HG03108 (cell line): ENCODE measurements around the gene ITGA1.

Experiments
- ATAC-seq: cut with Tn5 transposase; IDR thresholded peaks from one replicate; pipeline ENCODE4 v1.9.1; 2021; ENCODE audit warnings: moderate library complexity; ENCODE audit not compliant: unreplicated experiment

Gene ITGA1

DNA sequence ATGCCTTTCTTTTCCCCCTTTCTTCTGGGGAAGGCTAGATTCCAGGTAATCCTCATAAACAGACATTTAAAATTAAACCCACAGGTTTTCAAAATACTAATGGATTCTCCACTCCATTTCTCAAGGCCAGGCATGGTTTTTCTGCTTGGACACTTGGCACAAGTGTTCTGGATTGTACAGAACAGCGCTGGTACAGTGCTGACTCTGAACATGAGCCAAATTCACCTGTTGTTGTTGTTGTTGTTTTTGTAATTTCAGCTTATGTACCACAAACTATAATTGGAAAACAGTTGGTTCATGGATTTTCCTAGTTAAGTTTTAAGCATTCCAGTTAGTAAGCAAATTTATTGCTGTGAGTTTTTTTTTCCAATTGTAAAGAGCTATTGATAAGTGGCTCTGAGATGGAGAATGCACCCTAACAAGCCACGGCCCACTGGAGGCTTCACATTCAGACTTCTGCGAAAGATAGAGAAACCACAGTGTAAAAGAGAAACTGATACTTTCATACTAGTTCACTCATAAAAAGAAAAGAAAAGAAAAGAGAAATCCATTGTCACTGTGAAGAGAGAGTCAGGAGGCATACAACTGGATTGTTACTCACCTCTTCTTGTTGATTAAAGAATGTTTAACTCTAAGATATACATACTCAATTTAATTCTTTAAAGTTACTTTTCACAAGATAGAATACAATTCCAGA lies 16.2 kb upstream of the ITGA1 start:
- peak; percentile 95 for ATAC-seq

DNA sequence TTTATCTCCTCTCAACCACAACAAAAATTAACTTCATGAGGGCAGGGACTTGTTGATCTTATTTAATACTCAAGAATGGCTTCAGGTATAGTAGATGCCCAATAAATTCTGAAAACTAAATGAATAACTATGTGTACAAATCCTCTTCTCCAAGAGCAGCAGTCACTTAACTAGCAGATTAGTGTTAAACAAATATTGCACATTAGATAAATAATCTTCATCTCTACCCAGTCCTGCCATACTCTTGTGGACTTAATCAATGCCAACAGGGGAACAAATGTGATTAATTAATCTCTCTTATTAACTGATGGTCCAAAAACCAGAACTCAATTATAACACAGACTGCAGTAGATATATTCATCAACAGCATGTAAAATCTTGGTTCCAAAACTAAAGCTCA lies 15.0 kb upstream of the ITGA1 start:
- no peak for ATAC-seq

DNA sequence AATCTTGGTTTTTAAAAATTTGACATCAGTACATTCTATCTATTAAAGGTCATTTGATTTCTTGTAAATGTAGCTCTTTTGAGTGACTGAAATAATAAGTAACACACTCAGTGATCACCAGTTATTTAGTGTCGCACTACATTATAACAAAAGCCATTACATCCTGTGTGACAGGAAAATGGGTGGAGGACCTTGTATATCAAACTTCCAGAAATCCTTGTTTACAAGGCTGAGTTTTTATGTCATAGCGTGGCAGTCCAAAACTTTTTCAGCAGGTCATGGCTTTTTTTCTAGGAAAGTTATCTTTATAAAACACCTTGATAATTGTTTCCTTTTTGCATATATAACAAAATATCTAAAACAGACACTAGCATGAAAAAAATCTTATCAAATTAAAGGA lies 14.4 kb upstream of the ITGA1 start:
- ATAC-seq, result no peak

DNA sequence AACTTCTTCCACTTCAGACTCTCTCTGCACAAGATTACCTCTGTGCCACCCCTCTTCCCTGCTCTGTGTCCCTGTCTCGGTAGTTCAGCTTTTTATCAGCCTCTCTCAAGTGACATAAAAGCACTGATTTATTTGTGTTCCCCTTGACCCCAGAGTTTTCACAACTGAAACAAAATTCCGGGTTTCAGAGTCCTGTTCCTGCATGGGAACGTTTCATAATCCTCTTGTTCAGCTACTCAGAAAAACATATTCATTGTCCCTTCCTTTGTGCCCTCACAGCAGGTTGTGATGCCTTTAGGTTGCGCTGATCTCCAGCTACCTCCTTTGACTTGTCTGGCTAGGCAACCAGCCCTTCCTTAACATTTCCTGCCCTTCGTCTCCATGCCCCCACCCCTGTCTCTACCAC lies 13.7 kb upstream of the ITGA1 start:
- no peak for ATAC-seq

DNA sequence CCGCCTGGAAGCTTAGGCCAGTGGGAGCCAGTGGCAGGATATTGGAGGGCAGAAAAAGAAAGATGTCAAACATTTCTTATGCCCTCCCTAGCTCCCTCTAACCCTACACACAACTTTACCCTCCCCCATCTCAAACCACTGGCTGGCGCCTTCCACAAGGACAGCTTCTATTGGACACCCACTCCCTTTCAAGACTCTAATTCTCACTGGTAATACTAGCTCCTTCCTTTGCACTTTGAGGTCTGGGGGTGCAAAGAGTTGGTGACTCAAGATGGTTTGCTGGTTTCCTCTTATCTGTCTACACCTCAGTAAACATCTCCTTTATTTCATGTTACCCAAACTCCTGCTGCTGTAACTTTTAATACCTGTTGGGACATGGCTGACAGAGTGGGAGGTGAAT lies 11.6 kb upstream of the ITGA1 start:
- no peak for ATAC-seq

DNA sequence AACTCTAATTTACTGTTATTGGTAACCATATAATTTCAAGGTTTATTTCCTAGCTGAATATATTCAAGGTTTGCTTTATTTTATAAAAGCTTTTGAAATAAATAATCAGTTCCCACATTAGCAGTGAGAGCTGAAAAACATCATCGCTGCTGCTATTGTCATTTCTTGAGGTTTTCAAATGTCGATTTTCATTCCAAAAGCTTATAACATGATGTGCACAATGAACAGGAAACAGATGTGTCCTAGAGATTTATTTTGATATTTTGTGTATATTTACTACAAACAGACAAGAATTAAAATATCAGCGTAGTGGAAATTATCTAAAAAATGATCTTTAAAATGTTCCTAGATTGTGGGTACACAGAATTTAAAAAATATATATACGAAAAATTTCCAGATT lies 10.5 kb upstream of the ITGA1 start:
- ATAC-seq, result no peak

DNA sequence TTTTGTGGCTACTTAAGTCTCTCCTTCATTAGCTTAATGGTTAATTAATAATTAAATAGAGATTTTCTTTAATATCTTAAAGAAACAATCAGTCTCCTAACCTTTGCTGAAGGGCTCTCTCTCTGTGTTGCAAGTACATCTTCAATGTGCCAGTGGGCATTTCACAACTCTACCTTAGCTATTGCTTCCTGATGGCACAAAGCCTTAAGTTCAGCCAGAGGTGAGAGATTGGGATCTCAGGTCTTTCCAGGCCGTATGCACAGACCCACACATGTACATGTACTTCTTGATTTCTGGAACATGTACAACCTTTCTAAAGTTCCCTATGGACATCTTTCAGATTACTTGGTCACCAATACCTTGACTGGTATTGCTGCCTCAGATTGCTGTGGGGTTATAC lies 8.9 kb upstream of the ITGA1 start:
- ATAC-seq, result no peak

DNA sequence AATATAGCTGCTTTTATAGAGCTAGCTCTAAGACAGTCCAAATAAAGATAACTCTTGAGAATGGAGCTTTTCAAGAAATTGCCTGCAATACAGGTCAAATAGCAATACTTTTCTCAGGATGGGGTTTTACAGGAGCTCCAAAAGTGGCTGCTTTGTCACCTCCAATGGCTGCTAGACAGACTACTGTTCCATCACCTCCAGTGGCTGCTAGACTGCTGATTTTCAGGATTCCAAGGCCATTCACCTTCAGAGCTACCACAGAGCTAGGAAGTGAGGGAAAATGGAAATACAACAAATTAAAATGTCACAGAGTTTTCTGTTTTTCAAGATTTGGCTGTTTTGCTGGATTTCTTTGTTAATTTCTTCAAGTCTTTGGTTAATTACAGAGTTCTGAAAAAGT lies 8.5 kb upstream of the ITGA1 start:
- ATAC-seq, result no peak

DNA sequence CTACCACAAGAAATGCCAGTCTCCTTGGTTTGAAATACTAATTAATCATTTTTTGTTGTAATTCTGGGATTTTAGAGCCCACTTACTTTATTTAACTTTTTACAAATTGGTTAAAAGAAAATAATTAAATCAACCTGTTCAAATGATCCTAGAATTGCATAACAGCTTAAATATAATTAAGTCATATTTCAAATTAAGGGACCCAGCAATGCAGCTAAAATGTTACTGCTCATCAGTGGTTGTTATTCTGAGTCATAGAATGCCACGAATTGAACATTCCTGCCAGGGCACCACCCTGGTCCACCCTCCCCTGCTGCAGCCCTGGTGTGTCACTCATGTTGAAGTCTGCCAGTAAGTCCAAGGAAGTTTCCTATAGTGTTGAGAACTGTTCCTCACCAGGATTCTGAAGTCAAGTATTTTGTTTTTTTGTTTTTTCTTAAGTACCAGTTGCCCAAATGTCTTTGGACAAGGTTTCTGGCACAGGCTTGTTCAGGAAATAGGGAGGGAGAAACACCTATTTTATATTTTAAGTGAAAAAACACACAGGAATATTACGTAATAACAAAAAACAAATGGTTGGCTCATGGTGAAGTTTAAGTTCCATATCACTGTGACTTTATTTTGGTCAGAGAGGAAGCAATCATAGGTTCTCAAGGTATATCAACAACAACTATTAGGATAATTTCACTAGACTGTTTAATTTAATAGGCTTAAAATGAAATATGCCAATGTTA lies 4.3 kb upstream of the ITGA1 start:
- ATAC-seq, result no peak

DNA sequence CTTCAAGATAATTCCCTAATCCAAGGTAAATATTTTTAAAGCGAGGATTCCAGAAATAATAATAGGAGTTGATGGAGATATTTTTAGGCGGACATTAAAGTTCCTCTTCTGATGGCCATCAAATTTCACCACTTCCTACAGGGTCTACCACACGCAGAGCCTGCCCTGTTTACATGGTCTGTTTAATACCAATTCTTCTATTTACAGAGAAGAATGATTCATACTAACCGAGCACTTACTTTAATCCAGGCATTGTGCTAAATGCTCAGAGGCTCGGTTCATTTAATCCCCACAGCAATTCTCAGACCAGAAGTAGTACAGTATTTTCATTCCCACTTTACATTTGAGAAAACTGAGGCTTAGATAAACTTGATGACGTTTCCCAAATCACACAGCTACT lies 3.0 kb upstream of the ITGA1 start:
- no peak for ATAC-seq

DNA sequence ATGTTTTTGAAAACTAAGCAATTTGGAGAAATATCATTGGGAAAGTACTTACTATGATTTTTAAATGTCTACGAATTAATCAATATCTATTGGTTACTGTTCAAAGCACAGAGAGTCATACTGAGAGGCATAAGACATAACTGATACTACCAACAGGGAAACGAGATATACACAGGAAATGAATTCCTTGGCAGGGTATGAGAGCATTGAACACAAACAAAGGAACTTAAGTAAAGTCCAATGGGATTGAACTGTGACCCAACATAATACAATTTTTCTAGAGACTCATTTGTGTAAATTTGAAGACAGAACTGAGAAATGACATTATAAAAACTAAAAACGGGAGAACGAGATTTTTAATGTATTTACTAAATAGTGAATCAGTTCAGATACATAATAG lies 1.3 kb upstream of the ITGA1 start:
- no peak for ATAC-seq

DNA sequence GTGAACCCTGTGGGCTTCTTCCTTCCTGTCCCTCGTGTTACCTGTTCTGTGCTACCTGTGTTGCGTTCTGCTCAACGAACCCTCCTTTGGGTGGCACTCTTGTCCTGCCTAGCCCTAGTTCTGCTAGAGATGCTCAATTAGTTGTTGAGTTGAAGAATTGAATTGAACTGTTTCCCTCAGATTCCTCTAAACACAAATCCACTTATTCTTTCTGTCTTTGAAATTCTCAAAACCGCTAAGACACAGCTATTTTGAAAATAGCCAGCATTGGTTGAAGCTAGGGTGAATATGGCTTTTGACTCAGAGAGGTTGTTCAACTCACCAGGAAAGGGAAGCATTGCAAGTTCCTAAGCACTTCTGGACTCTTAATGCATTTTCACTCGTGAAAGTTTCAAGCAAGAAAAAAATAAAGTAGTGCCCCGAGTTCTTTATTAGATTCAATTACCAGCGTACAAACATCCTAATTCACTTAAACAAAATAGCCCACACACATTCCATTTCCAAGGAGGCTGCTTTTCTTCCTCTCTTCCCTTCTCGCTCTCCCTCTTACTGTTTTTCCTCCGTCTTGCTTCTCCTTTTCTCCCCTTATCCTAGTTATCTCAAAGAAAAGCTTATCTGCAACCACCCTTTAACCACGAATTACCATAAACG lies 642 bp upstream of the ITGA1 start:
- no peak for ATAC-seq

DNA sequence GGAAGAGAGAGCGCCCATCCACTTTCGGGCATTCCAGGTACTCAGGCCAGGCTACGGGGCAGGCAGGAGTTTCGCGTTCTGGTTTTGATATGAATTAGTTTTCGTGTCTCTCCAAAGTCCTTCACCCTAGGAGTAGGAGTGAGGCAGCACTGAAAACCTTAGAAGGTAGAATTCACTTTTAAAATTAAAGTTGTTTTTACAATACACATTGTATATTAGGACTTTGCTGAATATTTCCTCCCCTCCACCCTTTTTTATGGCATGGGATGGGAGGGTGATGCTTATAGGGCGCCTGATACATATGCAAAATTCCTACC lies 747 bp downstream of the ITGA1 start:
- no peak for ATAC-seq

DNA sequence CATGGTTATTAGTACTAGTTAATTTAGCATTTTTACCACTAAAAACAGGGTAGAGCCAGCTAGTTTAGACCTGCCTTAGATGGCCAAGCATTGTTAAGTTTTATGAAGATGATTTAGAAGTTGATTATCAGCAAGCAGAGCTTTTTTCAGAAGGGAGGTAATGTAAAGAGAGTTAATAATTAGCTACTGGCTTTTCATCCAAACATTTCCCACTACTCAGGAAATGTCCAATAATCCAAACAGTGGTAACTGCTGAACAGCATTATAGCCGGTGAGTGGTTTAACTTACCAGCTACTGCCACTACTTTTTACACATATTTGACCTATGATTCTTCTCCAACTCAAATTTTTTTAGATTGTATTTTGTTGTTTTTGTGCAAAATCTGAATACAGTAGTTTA lies 1.7 kb downstream of the ITGA1 start:
- no peak for ATAC-seq

DNA sequence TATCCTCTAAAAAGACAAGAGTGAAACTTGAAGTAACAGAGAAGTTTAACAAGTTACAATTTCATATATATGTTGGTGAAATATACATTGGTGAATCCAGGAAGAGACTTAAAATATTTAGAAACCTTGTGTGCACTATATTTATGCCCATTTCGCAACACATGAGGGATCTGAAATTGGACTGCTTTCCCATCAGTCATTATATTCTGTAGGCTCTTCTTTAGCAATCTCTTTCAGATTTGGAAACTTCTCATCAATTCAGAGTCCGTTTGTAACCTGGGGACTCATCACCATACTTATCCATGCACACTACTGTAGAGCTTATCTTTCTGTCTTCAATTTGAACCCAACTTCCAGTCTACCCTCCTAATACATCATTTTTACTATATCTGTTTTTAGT lies 2.1 kb downstream of the ITGA1 start:
- no peak for ATAC-seq

DNA sequence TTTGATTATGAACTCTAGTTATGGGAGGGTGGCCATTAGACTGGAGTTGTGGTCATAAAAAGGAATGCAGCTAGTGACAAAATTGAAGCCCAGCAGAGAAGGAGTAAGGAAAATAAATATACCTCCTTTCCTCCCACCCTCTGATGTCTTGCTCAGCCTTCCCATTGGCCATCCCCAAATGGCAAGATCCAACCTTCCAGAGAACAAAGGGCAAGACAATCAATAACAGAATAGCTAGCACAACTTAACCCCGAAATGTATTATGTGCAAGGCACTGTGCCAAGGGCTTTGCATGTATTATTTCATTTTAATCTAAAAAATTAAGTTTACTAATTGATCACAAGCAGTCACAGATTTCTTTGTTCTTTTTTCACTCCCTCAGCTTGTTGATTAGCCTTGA lies 3.6 kb downstream of the ITGA1 start:
- ATAC-seq, result no peak

DNA sequence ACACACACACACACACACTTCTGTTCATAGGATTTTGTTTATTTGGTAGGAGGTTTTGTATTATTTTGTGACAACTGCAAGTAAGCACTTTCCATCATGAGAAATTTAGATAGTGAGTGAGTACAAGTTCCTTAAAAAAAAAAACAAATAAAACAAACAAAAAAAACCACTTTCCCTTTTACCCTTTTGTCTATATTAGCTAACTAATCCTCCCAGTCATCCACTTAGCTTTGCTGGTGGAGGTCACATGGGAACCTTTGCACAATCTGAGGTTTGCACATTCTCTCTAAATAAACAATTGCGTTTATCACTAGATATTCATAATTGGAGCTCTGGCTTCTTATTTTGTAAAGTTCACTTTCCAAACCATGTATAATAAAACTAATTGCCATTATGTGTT lies 6.8 kb downstream of the ITGA1 start:
- no peak for ATAC-seq

DNA sequence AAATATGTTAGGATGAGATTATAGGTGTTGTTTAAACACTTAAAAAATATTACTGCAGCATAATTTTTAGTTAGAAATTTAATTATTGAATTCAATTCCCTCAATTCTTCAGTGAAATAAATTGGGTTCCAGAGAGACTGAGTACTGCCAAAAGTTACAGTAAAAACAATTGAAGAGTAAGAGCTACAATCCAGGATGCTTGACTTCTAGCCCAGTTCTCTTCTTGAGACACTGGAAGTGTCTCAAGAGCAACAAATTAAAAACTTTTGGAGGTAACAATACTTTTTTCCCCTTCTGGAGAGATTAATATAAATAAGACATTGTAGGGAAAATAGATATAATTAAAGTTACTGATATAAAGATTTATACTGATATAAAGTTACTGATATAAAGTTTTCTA lies 8.3 kb downstream of the ITGA1 start:
- no peak for ATAC-seq

DNA sequence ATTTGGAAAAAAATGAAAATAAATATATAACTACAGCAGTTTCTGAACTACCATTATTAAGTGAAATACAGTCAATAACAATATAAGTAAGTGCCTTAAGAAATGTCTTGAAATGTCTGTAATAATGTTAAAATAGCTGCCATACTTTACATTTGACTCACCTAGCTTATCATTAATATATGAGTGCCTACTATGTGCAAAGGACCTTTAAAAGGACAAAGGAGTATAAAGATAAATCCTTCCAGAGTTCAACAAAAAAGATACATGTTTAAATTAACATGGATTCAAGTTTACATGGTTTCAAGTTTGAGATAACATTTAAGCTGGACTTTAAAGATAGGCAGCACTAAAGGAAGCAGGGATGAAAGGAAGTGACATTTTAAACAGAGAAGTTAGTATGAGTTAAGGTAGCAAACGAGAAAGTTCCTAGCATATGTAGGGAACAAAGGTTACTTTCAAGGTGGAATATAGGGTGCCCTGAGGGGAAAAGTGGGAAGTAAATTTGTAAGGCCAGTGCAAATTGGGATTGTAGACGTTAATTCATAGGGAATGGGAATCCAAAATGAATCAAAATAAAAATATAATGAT lies 8.9 kb downstream of the ITGA1 start:
- ATAC-seq, result no peak

DNA sequence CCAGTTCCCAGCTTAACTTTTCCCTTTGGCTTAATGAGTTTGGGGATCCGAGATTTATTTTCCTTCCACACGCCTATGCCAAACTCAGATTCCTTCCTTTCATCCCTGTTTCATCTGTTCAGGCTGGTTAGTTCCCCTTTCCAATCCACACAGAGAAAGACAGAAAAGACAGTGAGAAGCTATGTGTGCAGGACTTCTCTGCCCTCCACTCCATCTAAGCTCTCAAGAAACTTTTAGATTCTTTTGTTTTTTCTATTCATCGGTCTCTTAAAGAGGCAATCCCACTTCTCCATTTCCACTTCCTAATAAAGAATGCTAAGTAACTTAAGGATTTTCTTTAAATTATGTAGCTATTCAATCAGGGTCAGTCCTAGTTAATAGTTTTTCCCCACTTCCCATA lies 11.2 kb downstream of the ITGA1 start:
- ATAC-seq, result no peak

DNA sequence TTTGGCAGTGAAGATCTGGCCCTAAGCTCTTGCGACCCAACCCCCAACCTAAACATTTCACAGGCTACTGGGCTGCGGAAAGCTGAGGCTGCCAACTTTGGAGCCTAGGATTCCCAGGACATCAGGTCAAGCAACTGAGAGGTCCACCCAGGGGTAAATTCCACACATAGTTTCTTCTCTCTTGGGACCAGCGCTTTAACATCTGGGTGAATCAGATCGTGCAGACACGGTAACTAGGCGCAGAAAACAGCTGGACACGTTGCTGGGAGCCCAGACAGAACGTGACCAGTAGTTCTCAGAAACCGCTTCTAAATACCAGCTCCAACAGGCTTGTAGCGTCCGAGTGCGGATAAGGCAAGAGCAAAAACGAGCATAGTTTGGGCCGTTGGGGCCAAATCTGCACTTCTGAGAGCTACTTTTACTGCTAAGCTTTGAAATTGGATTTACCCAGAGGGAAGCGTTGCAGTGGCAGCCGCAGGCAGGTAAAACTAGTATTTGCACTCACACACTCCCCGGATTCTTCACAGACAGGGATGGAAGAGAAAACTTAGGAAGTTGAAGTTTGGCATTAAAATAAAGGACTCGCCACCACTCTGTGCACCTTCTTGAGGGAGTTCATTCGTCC lies 11.8 kb downstream of the ITGA1 start:
- ATAC-seq, result peak; percentile 13

DNA sequence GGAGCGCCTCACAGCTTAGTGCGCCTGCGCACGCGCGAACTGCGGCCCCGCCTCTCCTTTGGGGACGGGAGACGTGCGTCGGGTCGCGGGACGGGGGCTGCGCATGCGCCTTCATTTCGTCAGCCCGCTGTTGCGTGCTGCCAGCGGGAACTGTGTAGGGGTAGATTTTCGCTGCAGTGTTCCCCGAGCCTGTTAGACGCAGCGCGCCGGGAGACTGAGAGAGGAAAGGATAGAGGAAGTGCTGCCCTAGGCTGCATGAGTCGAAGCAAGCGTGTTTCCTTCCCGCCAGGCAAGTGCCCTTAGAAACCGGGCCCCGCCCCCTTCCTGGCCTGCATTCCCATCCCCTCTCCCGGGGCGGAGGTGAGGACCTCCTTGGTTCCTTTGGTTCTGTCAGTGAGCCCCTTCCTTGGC lies 12.3 kb downstream of the ITGA1 start:
- peak; percentile 85 for ATAC-seq
